ENCODE results near the gene PLSCR1. TPM values are rescaled to one million over a fixed set of nuclear protein-coding genes. Genes with fewer than 3 reads are reported as not detected.

The PLSCR1 gene
- total RNA-seq, 1 experiment from 2014 or later: 58.1 TPM

DNA sequence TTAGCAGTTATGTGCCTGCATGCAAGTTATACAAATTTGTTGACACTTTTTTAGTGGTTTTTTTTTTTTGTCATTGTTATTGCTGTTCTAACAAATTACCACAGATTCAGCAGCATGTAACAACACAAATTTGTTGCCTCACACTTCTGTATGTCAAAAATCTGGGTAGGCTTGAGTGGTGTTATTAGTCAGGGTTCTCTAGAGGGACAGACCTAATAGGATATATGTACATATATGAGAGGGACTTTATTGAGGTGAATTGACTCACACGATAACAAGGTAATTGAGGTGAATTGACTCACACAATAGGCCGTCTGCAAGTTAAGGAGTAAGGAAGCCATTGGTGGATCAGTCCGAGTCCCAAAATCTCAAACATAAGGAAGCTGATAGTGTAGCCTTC lies 15.0 kb upstream of the PLSCR1 start (continued):
- TF ChIP-seq, protein P1, sequence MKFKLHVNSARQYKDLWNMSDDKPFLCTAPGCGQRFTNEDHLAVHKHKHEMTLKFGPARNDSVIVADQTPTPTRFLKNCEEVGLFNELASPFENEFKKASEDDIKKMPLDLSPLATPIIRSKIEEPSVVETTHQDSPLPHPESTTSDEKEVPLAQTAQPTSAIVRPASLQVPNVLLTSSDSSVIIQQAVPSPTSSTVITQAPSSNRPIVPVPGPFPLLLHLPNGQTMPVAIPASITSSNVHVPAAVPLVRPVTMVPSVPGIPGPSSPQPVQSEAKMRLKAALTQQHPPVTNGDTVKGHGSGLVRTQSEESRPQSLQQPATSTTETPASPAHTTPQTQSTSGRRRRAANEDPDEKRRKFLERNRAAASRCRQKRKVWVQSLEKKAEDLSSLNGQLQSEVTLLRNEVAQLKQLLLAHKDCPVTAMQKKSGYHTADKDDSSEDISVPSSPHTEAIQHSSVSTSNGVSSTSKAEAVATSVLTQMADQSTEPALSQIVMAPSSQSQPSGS (CRISPR knock-in tag; IDR thresholded peaks at IDR 0.05; ENCODE audit: borderline replicate concordance, low read depth): no peak
- TF ChIP-seq PRRX2 (CRISPR knock-in tag; IDR thresholded peaks at IDR 0.05) (no peak), TEAD1 (CRISPR knock-in tag; IDR thresholded peaks at IDR 0.05) (no peak), JUN (CRISPR knock-in tag; IDR thresholded peaks at IDR 0.05) (no peak)

DNA sequence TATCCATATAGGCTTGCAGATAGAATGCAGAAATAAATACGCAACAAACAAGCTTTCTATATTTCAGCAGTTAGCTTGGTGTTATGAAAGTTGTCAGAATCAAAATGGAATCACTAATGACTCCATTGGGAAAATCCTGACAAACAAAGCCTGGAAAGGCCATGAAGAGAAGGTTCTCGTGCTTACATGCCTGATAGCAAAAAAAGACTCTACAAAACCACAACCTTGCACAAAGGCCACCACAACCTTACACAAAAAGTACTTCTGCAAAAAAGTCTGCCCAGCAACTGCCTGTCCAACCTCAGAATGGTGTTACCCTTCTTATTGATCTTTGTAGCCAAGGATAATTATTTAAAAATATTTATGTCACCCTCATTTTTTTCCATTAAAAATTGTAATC lies 14.4 kb upstream of the PLSCR1 start:
- H3K9me3 Mint-ChIP-seq: peaks cover 59% of the 10 kb centered on the region
- peaks cover 4% of the 10 kb centered on the region; the same call in 1 of the 2 replicates for H3K27me3 Mint-ChIP-seq (ENCODE audit: low read depth)
- H3K36me3 Mint-ChIP-seq: peaks cover 30% of the 10 kb centered on the region
- ATAC-seq (no peak), DNase-seq (ENCODE audit: low spot score) (no peak)
- no peak overlapping the region for H3K4me3 Mint-ChIP-seq
- POLR2A ChIA-PET: no interaction called here
- H3K27ac Mint-ChIP-seq: no peak overlapping the region
- CTCF ChIA-PET: no interaction called here
- H3K4me1 Mint-ChIP-seq: peaks cover 8% of the 10 kb centered on the region
- no peak for TF ChIP-seq ZNF219 (CRISPR knock-in tag; IDR thresholded peaks at IDR 0.05; ENCODE audit: borderline replicate concordance)
- no peak for TF ChIP-seq ESRRA (CRISPR knock-in tag; IDR thresholded peaks at IDR 0.05; ENCODE audit: borderline replicate concordance)
- TF ChIP-seq JUN (CRISPR knock-in tag; IDR thresholded peaks at IDR 0.05): no peak
- no peak for TF ChIP-seq ZNF396 (CRISPR knock-in tag; IDR thresholded peaks at IDR 0.05; ENCODE audit: borderline replicate concordance)
- no peak for TF ChIP-seq RORB (CRISPR knock-in tag; IDR thresholded peaks at IDR 0.05)
- TF ChIP-seq SMAD3 (CRISPR knock-in tag; IDR thresholded peaks at IDR 0.05; ENCODE audit: borderline replicate concordance): no peak
- TF ChIP-seq, protein P2, sequence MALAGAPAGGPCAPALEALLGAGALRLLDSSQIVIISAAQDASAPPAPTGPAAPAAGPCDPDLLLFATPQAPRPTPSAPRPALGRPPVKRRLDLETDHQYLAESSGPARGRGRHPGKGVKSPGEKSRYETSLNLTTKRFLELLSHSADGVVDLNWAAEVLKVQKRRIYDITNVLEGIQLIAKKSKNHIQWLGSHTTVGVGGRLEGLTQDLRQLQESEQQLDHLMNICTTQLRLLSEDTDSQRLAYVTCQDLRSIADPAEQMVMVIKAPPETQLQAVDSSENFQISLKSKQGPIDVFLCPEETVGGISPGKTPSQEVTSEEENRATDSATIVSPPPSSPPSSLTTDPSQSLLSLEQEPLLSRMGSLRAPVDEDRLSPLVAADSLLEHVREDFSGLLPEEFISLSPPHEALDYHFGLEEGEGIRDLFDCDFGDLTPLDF (CRISPR knock-in tag; IDR thresholded peaks at IDR 0.05): no peak

DNA sequence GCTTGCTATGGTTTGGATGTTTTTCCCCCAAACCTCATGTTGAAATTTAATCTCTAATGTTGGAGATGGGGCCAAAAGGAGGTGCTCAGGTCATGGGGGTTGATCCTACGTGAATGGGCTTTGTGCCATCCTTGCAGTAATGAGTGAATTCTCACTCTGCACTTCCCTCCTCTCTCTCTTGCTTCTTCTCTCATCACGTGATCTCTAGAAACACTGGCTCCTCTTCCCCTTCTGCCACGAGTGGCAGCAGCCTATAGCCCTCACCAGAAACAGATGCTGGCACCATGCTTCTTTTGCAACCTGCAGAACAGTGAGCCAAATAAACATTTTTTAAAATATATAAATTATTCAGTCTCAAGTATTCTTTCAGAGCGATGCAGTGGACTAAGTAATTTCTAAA lies 13.3 kb upstream of the PLSCR1 start:
- TF ChIP-seq MXD4 (CRISPR knock-in tag; IDR thresholded peaks at IDR 0.05; ENCODE audit: borderline replicate concordance) (no peak), JUN (CRISPR knock-in tag; IDR thresholded peaks at IDR 0.05) (no peak), ZNF232 (CRISPR knock-in tag; IDR thresholded peaks at IDR 0.05) (no peak), TEAD1 (CRISPR knock-in tag; IDR thresholded peaks at IDR 0.05) (no peak), TCF7 (CRISPR knock-in tag; IDR thresholded peaks at IDR 0.05; ENCODE audit: low read depth) (no peak)
- TF ChIP-seq, protein P3, sequence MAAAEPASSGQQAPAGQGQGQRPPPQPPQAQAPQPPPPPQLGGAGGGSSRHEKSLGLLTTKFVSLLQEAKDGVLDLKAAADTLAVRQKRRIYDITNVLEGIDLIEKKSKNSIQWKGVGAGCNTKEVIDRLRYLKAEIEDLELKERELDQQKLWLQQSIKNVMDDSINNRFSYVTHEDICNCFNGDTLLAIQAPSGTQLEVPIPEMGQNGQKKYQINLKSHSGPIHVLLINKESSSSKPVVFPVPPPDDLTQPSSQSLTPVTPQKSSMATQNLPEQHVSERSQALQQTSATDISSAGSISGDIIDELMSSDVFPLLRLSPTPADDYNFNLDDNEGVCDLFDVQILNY (CRISPR knock-in tag; IDR thresholded peaks at IDR 0.05): no peak
- no peak for ATAC-seq
- Mint-ChIP-seq H3K27ac (no peak overlapping the region), H3K4me3 (no peak overlapping the region), H3K9me3 (peaks cover 52% of the 10 kb centered on the region), H3K36me3 (peaks cover 24% of the 10 kb centered on the region), H3K4me1 (peaks cover 8% of the 10 kb centered on the region), H3K27me3 (ENCODE audit: low read depth) (peaks cover 2% of the 10 kb centered on the region; the same call in 1 of the 2 replicates)
- CTCF ChIA-PET: no interaction called here
- POLR2A ChIA-PET: interaction anchor here (1.4 kb wide), 1 partner anchor 13 kb away, joined by 3 read pairs; the partner anchor contains the start of gene PLSCR1
- DNase-seq (ENCODE audit: low spot score): no peak

DNA sequence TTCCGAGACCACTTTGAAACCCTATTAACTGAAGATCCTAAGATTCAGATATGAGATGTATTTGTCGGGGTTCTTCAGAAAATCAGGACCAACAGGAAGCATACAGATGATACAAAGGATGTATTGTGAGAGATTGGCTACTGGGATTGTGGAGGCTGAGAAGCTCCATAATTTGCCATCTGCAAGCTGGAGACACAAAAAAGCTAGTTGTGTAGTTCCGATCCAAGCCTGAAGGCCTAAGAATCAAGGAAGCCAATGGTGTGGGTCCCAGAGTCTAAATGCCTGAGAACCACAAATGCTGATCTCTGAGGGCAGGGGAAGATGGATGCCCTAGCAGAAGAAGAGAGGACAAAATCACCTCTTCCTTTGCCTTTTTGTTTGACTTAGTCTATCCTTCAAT lies 10.9 kb upstream of the PLSCR1 start:
- no peak overlapping the region for H3K4me3 Mint-ChIP-seq
- no peak; the same call in 1 of the 2 replicates for ATAC-seq
- no peaks in the 10 kb centered on the region for H3K27me3 Mint-ChIP-seq (ENCODE audit: low read depth)
- TF ChIP-seq, protein P4, sequence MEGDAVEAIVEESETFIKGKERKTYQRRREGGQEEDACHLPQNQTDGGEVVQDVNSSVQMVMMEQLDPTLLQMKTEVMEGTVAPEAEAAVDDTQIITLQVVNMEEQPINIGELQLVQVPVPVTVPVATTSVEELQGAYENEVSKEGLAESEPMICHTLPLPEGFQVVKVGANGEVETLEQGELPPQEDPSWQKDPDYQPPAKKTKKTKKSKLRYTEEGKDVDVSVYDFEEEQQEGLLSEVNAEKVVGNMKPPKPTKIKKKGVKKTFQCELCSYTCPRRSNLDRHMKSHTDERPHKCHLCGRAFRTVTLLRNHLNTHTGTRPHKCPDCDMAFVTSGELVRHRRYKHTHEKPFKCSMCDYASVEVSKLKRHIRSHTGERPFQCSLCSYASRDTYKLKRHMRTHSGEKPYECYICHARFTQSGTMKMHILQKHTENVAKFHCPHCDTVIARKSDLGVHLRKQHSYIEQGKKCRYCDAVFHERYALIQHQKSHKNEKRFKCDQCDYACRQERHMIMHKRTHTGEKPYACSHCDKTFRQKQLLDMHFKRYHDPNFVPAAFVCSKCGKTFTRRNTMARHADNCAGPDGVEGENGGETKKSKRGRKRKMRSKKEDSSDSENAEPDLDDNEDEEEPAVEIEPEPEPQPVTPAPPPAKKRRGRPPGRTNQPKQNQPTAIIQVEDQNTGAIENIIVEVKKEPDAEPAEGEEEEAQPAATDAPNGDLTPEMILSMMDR (IDR thresholded peaks at IDR 0.05): no peak
- TF ChIP-seq JAZF1 (CRISPR knock-in tag; IDR thresholded peaks at IDR 0.05) (no peak), NR2C2 (CRISPR knock-in tag; IDR thresholded peaks at IDR 0.05) (no peak), GRHL2 (CRISPR knock-in tag; IDR thresholded peaks at IDR 0.05; ENCODE audit: insufficient replicate concordance, severe bottlenecking) (no peak), TEAD4 (CRISPR knock-in tag; IDR thresholded peaks at IDR 0.05) (no peak)
- TF ChIP-seq, protein P5, sequence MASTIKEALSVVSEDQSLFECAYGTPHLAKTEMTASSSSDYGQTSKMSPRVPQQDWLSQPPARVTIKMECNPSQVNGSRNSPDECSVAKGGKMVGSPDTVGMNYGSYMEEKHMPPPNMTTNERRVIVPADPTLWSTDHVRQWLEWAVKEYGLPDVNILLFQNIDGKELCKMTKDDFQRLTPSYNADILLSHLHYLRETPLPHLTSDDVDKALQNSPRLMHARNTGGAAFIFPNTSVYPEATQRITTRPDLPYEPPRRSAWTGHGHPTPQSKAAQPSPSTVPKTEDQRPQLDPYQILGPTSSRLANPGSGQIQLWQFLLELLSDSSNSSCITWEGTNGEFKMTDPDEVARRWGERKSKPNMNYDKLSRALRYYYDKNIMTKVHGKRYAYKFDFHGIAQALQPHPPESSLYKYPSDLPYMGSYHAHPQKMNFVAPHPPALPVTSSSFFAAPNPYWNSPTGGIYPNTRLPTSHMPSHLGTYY (CRISPR knock-in tag; IDR thresholded peaks at IDR 0.05): no peak
- TF ChIP-seq, protein P2 (CRISPR knock-in tag; IDR thresholded peaks at IDR 0.05): no peak
- TF ChIP-seq, protein P6, sequence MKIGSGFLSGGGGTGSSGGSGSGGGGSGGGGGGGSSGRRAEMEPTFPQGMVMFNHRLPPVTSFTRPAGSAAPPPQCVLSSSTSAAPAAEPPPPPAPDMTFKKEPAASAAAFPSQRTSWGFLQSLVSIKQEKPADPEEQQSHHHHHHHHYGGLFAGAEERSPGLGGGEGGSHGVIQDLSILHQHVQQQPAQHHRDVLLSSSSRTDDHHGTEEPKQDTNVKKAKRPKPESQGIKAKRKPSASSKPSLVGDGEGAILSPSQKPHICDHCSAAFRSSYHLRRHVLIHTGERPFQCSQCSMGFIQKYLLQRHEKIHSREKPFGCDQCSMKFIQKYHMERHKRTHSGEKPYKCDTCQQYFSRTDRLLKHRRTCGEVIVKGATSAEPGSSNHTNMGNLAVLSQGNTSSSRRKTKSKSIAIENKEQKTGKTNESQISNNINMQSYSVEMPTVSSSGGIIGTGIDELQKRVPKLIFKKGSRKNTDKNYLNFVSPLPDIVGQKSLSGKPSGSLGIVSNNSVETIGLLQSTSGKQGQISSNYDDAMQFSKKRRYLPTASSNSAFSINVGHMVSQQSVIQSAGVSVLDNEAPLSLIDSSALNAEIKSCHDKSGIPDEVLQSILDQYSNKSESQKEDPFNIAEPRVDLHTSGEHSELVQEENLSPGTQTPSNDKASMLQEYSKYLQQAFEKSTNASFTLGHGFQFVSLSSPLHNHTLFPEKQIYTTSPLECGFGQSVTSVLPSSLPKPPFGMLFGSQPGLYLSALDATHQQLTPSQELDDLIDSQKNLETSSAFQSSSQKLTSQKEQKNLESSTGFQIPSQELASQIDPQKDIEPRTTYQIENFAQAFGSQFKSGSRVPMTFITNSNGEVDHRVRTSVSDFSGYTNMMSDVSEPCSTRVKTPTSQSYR (CRISPR knock-in tag; IDR thresholded peaks at IDR 0.05): no peak

More for the DNA sequence above, 10.9 kb upstream of the PLSCR1 start:
- Mint-ChIP-seq H3K27ac (no peak overlapping the region), H3K36me3 (peaks cover 21% of the 10 kb centered on the region), H3K9me3 (peaks cover 30% of the 10 kb centered on the region), H3K4me1 (peaks cover 18% of the 10 kb centered on the region)
- DNase-seq (ENCODE audit: low spot score): no peak
- CTCF ChIA-PET: no interaction called here
- POLR2A ChIA-PET: no interaction called here
